ENCODE results near the gene SOST.

GRCh38 chr17:43723697-43724359, 34.8 kb downstream of the SOST start:
- TF ChIP-seq CTCF (IDR thresholded peaks at IDR 0.05) = no peak
- TF ChIP-seq POLR2A (IDR thresholded peaks at IDR 0.05) = no peak
